Measurements from ENCODE around the gene RPS26.
"Not testable (repeated sequence)": the region's sequence is repeated elsewhere in the genome, so short reads cannot be mapped to it uniquely, and the experiment has no call there.

Gene RPS26

GRCh38 chr12:56061982-56062381 lies 20.3 kb downstream of the RPS26 start:
- no peak for DNase-seq
- Histone ChIP-seq H3K9me2 (replicated peaks; ENCODE audit: insufficient read depth, low read length) (no peaks in the 10 kb centered on the region), H2AFZ (ENCODE audit: low read length) (no peak overlapping the region), H3K79me2 (ENCODE audit: low read length) (no peaks in the 10 kb centered on the region), H3K27me3 (replicated peaks; ENCODE audit: insufficient read depth, low read length) (no peaks in the 10 kb centered on the region), H4K20me1 (ENCODE audit: insufficient read depth, low read length) (no peaks in the 10 kb centered on the region), H3K9me3 (replicated peaks; ENCODE audit: insufficient read depth, low read length) (no peaks in the 10 kb centered on the region), H3K27ac (ENCODE audit: low read length) (no peak overlapping the region), H3K4me2 (ENCODE audit: low read depth, low read length) (no peak overlapping the region), H3K4me1 (ENCODE audit: low read length) (no peaks in the 10 kb centered on the region), H3F3A (ENCODE audit: insufficient read depth, low read length) (no peaks in the 10 kb centered on the region), H3K4me3 (ENCODE audit: low read length) (no peak overlapping the region), H3K36me3 (replicated peaks; ENCODE audit: insufficient read depth, low read length) (no peaks in the 10 kb centered on the region), H3K9ac (ENCODE audit: low read length) (no peak overlapping the region)
- no peak for TF ChIP-seq EZH2phosphoT487 (IDR thresholded peaks at IDR 0.05; ENCODE audit: low read length)
- no peak for TF ChIP-seq EZH2 (optimal IDR thresholded peaks at IDR 0.05; ENCODE audit: low read depth, low read length)
- no peak for TF ChIP-seq CTCF (IDR thresholded peaks at IDR 0.05; ENCODE audit: low read length)

GRCh38 chr12:56062996-56063395 lies 21.3 kb downstream of the RPS26 start:
- Histone ChIP-seq H3F3A (ENCODE audit: insufficient read depth, low read length) (no peaks in the 10 kb centered on the region), H3K27ac (ENCODE audit: low read length) (no peak overlapping the region), H3K9me2 (replicated peaks; ENCODE audit: insufficient read depth, low read length) (no peaks in the 10 kb centered on the region), H3K9ac (ENCODE audit: low read length) (no peak overlapping the region), H4K20me1 (ENCODE audit: insufficient read depth, low read length) (no peaks in the 10 kb centered on the region), H3K4me2 (ENCODE audit: low read depth, low read length) (no peak overlapping the region), H3K36me3 (replicated peaks; ENCODE audit: insufficient read depth, low read length) (no peaks in the 10 kb centered on the region), H3K79me2 (ENCODE audit: low read length) (no peaks in the 10 kb centered on the region), H3K4me3 (ENCODE audit: low read length) (no peak overlapping the region), H3K9me3 (replicated peaks; ENCODE audit: insufficient read depth, low read length) (no peaks in the 10 kb centered on the region), H2AFZ (ENCODE audit: low read length) (no peak overlapping the region), H3K27me3 (replicated peaks; ENCODE audit: insufficient read depth, low read length) (no peaks in the 10 kb centered on the region), H3K4me1 (ENCODE audit: low read length) (no peaks in the 10 kb centered on the region)
- no peak for DNase-seq
- TF ChIP-seq EZH2phosphoT487 (IDR thresholded peaks at IDR 0.05; ENCODE audit: low read length) (no peak), CTCF (IDR thresholded peaks at IDR 0.05; ENCODE audit: low read length) (no peak), EZH2 (optimal IDR thresholded peaks at IDR 0.05; ENCODE audit: low read depth, low read length) (no peak)

DNA sequence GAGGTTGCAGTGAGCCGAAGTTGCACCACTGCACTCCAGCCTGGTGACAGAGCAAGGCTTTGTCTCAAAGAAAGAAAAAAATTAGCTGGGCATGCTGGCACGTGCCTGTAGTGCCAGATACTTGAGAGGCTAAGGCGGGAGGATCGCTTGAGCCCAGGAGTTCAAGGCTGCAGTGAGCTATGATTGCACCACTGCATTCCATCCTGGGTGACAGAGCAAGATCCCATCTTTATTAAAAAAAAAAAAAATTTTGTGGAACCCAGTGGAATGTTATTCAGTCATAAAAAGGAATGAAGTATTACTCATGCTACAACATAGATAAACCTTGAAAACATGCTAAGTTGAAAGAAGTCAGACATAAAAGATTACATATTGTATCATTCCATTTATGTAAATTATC lies 29.9 kb downstream of the RPS26 start:
- Histone ChIP-seq H3K4me2 (ENCODE audit: low read depth, low read length) (no peak overlapping the region), H3K27ac (ENCODE audit: low read length) (no peak overlapping the region), H3K4me1 (ENCODE audit: low read length) (no peaks in the 10 kb centered on the region), H2AFZ (ENCODE audit: low read length) (no peak overlapping the region), H3K9ac (ENCODE audit: low read length) (no peak overlapping the region), H3K9me2 (replicated peaks; ENCODE audit: insufficient read depth, low read length) (no peaks in the 10 kb centered on the region), H4K20me1 (ENCODE audit: insufficient read depth, low read length) (no peaks in the 10 kb centered on the region), H3K79me2 (ENCODE audit: low read length) (no peaks in the 10 kb centered on the region), H3K4me3 (ENCODE audit: low read length) (no peak overlapping the region), H3F3A (ENCODE audit: insufficient read depth, low read length) (no peaks in the 10 kb centered on the region), H3K36me3 (replicated peaks; ENCODE audit: insufficient read depth, low read length) (no peaks in the 10 kb centered on the region), H3K9me3 (replicated peaks; ENCODE audit: insufficient read depth, low read length) (no peaks in the 10 kb centered on the region), H3K27me3 (replicated peaks; ENCODE audit: insufficient read depth, low read length) (no peaks in the 10 kb centered on the region)
- no peak for TF ChIP-seq EZH2phosphoT487 (IDR thresholded peaks at IDR 0.05; ENCODE audit: low read length)
- no peak for DNase-seq

DNA sequence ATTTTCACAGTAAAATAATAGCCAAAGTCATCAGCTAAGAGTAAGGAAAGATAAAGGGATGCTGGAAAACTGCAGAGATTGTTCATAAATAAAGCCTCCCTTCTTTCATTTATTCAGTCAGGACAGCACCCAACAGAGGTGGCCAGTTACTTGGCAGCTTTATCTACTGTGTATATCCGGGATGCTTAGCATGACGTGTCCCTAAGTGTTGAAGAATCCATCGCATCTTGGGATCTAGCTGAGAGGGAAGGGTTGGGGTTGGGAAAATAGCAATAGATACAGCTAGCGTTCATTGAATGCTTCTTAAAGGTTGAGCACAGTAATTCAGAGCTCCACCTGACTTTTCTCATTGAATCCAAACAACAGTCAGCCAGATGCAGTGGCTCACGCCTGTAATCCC lies 32.7 kb downstream of the RPS26 start:
- H3K4me2 ChIP-seq (ENCODE audit: low read depth, low read length): no peak overlapping the region
- no peaks in the 10 kb centered on the region for H3K79me2 ChIP-seq (ENCODE audit: low read length)
- H4K20me1 ChIP-seq (ENCODE audit: insufficient read depth, low read length): no peaks in the 10 kb centered on the region
- H3K36me3 ChIP-seq (replicated peaks; ENCODE audit: insufficient read depth, low read length): no peaks in the 10 kb centered on the region
- H3K9me2 ChIP-seq (replicated peaks; ENCODE audit: insufficient read depth, low read length): no peaks in the 10 kb centered on the region
- no peak for TF ChIP-seq EZH2phosphoT487 (IDR thresholded peaks at IDR 0.05; ENCODE audit: low read length)
- TF ChIP-seq CTCF (IDR thresholded peaks at IDR 0.05; ENCODE audit: low read length): no peak
- no peak for TF ChIP-seq EZH2 (optimal IDR thresholded peaks at IDR 0.05; ENCODE audit: low read depth, low read length)
- H3K27me3 ChIP-seq (replicated peaks; ENCODE audit: insufficient read depth, low read length): no peaks in the 10 kb centered on the region
- H3K4me1 ChIP-seq (ENCODE audit: low read length): no peaks in the 10 kb centered on the region
- no peak overlapping the region for H2AFZ ChIP-seq (ENCODE audit: low read length)
- no peak overlapping the region for H3K4me3 ChIP-seq (ENCODE audit: low read length)
- H3K27ac ChIP-seq (ENCODE audit: low read length): no peak overlapping the region
- DNase-seq: no peak
- no peak overlapping the region for H3K9ac ChIP-seq (ENCODE audit: low read length)
- H3F3A ChIP-seq (ENCODE audit: insufficient read depth, low read length): peaks cover 8% of the 10 kb centered on the region
- H3K9me3 ChIP-seq (replicated peaks; ENCODE audit: insufficient read depth, low read length): no peaks in the 10 kb centered on the region

DNA sequence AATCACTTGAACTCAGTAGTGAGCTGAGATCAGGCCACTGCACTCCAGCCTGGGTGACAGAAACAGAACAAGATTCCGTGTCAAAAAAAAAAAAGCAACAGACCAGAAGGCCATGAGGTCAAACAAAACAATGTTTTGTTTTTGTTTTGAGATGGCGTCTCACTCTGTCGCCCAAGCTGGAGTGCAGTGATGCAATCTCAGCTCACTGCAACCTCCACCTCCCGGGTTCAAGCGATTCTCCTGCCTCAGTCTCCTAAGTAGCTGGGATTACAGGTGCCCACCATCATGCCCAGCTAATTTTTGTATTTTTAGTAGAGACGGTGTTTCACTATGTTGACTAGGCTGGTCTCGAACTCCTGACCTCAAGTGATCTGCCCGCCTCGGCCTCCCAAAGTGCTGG lies 36.2 kb downstream of the RPS26 start:
- not testable (repeated sequence) for DNase-seq; H4K20me1 ChIP-seq (ENCODE audit: insufficient read depth, low read length); H3K36me3 ChIP-seq (replicated peaks; ENCODE audit: insufficient read depth, low read length); H3K9me3 ChIP-seq (replicated peaks; ENCODE audit: insufficient read depth, low read length); H2AFZ ChIP-seq (ENCODE audit: low read length); H3K4me1 ChIP-seq (ENCODE audit: low read length); H3K9me2 ChIP-seq (replicated peaks; ENCODE audit: insufficient read depth, low read length); H3K9ac ChIP-seq (ENCODE audit: low read length); H3K4me2 ChIP-seq (ENCODE audit: low read depth, low read length); H3F3A ChIP-seq (ENCODE audit: insufficient read depth, low read length); H3K27ac ChIP-seq (ENCODE audit: low read length); H3K4me3 ChIP-seq (ENCODE audit: low read length); H3K79me2 ChIP-seq (ENCODE audit: low read length)
- peaks cover 23% of the 10 kb centered on the region for H3K27me3 ChIP-seq (replicated peaks; ENCODE audit: insufficient read depth, low read length)

Measured in MM.1S (cell line).